HepG2 (cell line): ENCODE results near the gene FYB1. TPM values are rescaled to one million over a fixed set of nuclear protein-coding genes. Genes with fewer than 3 reads are reported as not detected.

Experiments used
- ATAC-seq: fragments of 200-7000 bp; cut with Tn5 transposase; 3 replicates; pipeline ENCODE4 v1.9.1; 2020; ENCODE audit warnings: mild to moderate bottlenecking, moderate library complexity
- BruUV-seq: library from RNA; stranded (reverse); fragments of 400-500 nt; replicated peaks from 2 replicates; lab custom pipeline; 2021; lab: Mats Ljungman, UMichigan
- CTCF ChIA-PET: fragments of 300-600 bp; formaldehyde crosslinking; extraction: SDS; loops from one replicate; lab custom pipeline; 2021; ENCODE audit warnings: low total read pairs, inconsistent platforms, low intra/inter-chr PET ratio; lab: Yijun Ruan, JAX
- POLR2A ChIA-PET: fragments of 350-600 bp; sonication (Branson Sonifier 250); formaldehyde crosslinking; loops from one replicate; lab custom pipeline; 2020; ENCODE audit warnings: antibody characterized with exemption, inconsistent platforms; lab: Yijun Ruan, JAX
- DNase-seq: peaks from one replicate; pipeline ENCODE4 v3.0.0-alpha.2; 2015; ENCODE audit warnings: low spot score
- FAIRE-seq: peaks from 3 replicates; lab custom pipeline; 2011; peaks lifted over from hg19 to GRCh38; lab: Jason Lieb, UNC
- H2AFZ ChIP-seq: one replicate; pipeline ENCODE4 v1.6.1; 2011; ENCODE audit warnings: low read length, inconsistent platforms
- H3K27ac ChIP-seq: fragments of 300-600 bp; 3 replicates; pipeline ENCODE4 v1.8.0; 2011; ENCODE audit warnings: mixed run types, mild to moderate bottlenecking, mixed read lengths, low read length, inconsistent platforms; ENCODE audit not compliant: insufficient read depth; ENCODE audit errors: extremely low read length
- H3K27me3 ChIP-seq, 2 experiments: fragments of 200-600 bp in 1 of 2; 2 replicates in 1 of 2; 3 replicates in 1 of 2; pipeline versions ENCODE4 v1.6.0 to v1.8.0; 2011; ENCODE audit warnings: low read length in 2 of 2, mild to moderate bottlenecking in 2 of 2, moderate library complexity in 2 of 2, inconsistent platforms in 1 of 2; ENCODE audit not compliant: insufficient read depth in 2 of 2, control insufficient read depth in 1 of 2
- H3K36me3 ChIP-seq, 2 experiments: fragments of 200-600 bp in 1 of 2; replicated peaks in 1 of 2; 2 replicates in 1 of 2; 3 replicates in 1 of 2; pipeline versions ENCODE4 v1.5.1 to v1.8.0; 2011; ENCODE audit warnings: low read length in 2 of 2, inconsistent platforms in 1 of 2; ENCODE audit not compliant: insufficient read depth in 2 of 2, control insufficient read depth in 1 of 2
- H3K4me1 ChIP-seq: 2 replicates; pipeline ENCODE4 v1.5.1; 2012; ENCODE audit warnings: low read length, inconsistent platforms; ENCODE audit not compliant: insufficient read depth
- H3K4me2 ChIP-seq: 2 replicates; pipeline ENCODE4 v1.6.0; 2011; ENCODE audit warnings: low read depth, low read length, inconsistent platforms
- H3K4me3 ChIP-seq, 3 experiments: fragments of 200-600 bp in 1 of 3; sonication (generic), shearing (Covaris generic) in 1 of 3; replicated peaks in 1 of 3; 2 replicates each; pipeline ENCODE4 v1.5.1; 2011 to 2016; ENCODE audit warnings: low read length in 3 of 3, inconsistent platforms in 2 of 3, low read depth in 2 of 3, mild to moderate bottlenecking in 2 of 3, control low read depth in 1 of 3, mixed read lengths in 1 of 3; ENCODE audit not compliant: insufficient read depth in 1 of 3
- H3K79me2 ChIP-seq: one replicate; pipeline ENCODE4 v1.6.1; 2011; ENCODE audit warnings: low read length, inconsistent platforms; ENCODE audit not compliant: insufficient read depth
- H3K9ac ChIP-seq: 2 replicates; pipeline ENCODE4 v1.6.0; 2011; ENCODE audit warnings: mild to moderate bottlenecking, low read depth, low read length, inconsistent platforms; ENCODE audit not compliant: insufficient read depth
- H3K9me3 ChIP-seq: 2 replicates; pipeline ENCODE4 v1.5.1; 2012; ENCODE audit warnings: mild to moderate bottlenecking, low read length
- H4K20me1 ChIP-seq: 2 replicates; pipeline ENCODE4 v1.6.0; 2011; ENCODE audit warnings: inconsistent platforms, mild to moderate bottlenecking, low read length, moderate library complexity; ENCODE audit not compliant: insufficient read depth
- CTCF ChIP-seq: sonication (generic); formaldehyde crosslinking; IDR thresholded peaks from 2 replicates; pipeline ENCODE4 v1.5.0; 2020; ENCODE audit warnings: mild to moderate bottlenecking, missing genetic modification reagents, moderate library complexity
- MBD4 ChIP-seq: IDR thresholded peaks from 2 replicates; pipeline ENCODE4 v1.6.1; 2012; ENCODE audit warnings: low read length, inconsistent platforms, borderline replicate concordance
- RAD51 ChIP-seq: fragments of 450-650 bp; IDR thresholded peaks from 2 replicates; pipeline ENCODE4 v1.6.1; 2016; ENCODE audit warnings: borderline replicate concordance
- SOX5 ChIP-seq: IDR thresholded peaks from 2 replicates; pipeline ENCODE4 v1.6.1; 2016; ENCODE audit warnings: borderline replicate concordance
- SYNCRIP ChIP-seq: fragments of 200-400 bp; formaldehyde crosslinking; IDR thresholded peaks from 2 replicates; pipeline ENCODE4 v1.6.1; 2018; ENCODE audit warnings: mild to moderate bottlenecking, low read depth, low read length; ENCODE audit not compliant: insufficient read depth
- ZBTB4 ChIP-seq: sonication (generic); formaldehyde crosslinking; IDR thresholded peaks from 2 replicates; pipeline ENCODE4 v1.4.0; 2020; ENCODE audit warnings: missing genetic modification reagents, mild to moderate bottlenecking, borderline replicate concordance
- ZFY ChIP-seq: sonication (generic); formaldehyde crosslinking; IDR thresholded peaks from 2 replicates; pipeline ENCODE4 v1.4.0; 2020; ENCODE audit warnings: missing genetic modification reagents
- ZNF207 ChIP-seq: fragments of 450-650 bp; IDR thresholded peaks from 2 replicates; pipeline ENCODE4 v1.6.1; 2016; ENCODE audit warnings: antibody characterized with exemption, borderline replicate concordance
- ZNF674 ChIP-seq: sonication (generic); formaldehyde crosslinking; IDR thresholded peaks from 2 replicates; pipeline ENCODE4 v1.5.0; 2020; ENCODE audit warnings: low read depth, mild to moderate bottlenecking, missing genetic modification reagents
- ZNF703 ChIP-seq: sonication (generic); formaldehyde crosslinking; IDR thresholded peaks from 2 replicates; pipeline ENCODE4 v1.5.1; 2020; ENCODE audit warnings: missing genetic modification reagents, mild to moderate bottlenecking, moderate library complexity, borderline replicate concordance
- ZNF839 ChIP-seq: sonication (generic); formaldehyde crosslinking; IDR thresholded peaks from 2 replicates; pipeline ENCODE4 v1.4.0; 2020; ENCODE audit warnings: missing genetic modification reagents, mild to moderate bottlenecking, borderline replicate concordance
- ZSCAN29 ChIP-seq: sonication (generic); formaldehyde crosslinking; conservative IDR thresholded peaks from 2 replicates; pipeline ENCODE4 v1.4.0; 2020; ENCODE audit warnings: mild to moderate bottlenecking, missing genetic modification reagents
- WGBS: methylation state at CpG from one replicate; pipeline ENCODE4 v1.1.6; 2017; ENCODE audit warnings: low lambda C conversion rate; 5-methylcytosine and 5-hydroxymethylcytosine counted together
- in situ Hi-C: cut with HindIII; loops from 2 replicates; pipeline ENCODE4 v1.10.0; 2017; ENCODE audit warnings: low pct_unique_long_range_greater_than_20kb; ENCODE audit not compliant: extremely low pct_ligation_motif_present
- intact Hi-C: fragments of 100-400 bp; cut with micrococcal nuclease; formaldehyde crosslinking; loops from one replicate; pipeline ENCODE4 v1.10.0; 2022; ENCODE audit not compliant: unreplicated experiment
- polyA plus RNA-seq, 8 experiments: library from polyadenylated mRNA; depleted of rRNA in 3 of 8; stranded (reverse) in 7 of 8; unstranded in 1 of 8; fragments of >200 nt; fragmentation: Illumina TruSeq in 4 of 8; extraction: Trizol in 4 of 8; gene quantifications; 2 replicates each; pipeline versions ENCODE4 v1.2.1 to v1.2.3, GENCODE V29; 2011 to 2016; ENCODE audit warnings: low read depth in 4 of 8, missing spikeins in 1 of 8, mixed read lengths in 1 of 8; ENCODE audit not compliant: insufficient read depth in 1 of 8
- total RNA-seq, 5 experiments: library from RNA; depleted of rRNA; stranded (reverse); fragments of >200 nt; fragmentation: Illumina TruSeq; extraction: Trizol; gene quantifications; 2 replicates each; pipeline ENCODE4 v1.2.3, GENCODE V29; 2016; ENCODE audit warnings: low read depth in 1 of 5

The FYB1 gene
- total and polyA plus RNA-seq, 2 of the 13 experiments (the other 11 are each of a cell fraction or from before 2014, with no cell fraction given) = 0.03 TPM; not detected in 1

- no peak for TF ChIP-seq ZBTB4
- no peak for TF ChIP-seq ZNF674 (CRISPR knock-in tag)
- no peak for TF ChIP-seq ZSCAN29 (CRISPR knock-in tag)
- TF ChIP-seq MBD4 = no peak
- no peak for TF ChIP-seq ZNF207
Observed at GRCh38 chr5:39138892-39139291, 80.5 kb downstream of the FYB1 start (continued).

GRCh38 chr5:39137819-39138451, 81.4 kb downstream of the FYB1 start:
- Histone ChIP-seq H3K27me3 (no peaks in the 10 kb centered on the region; a peak in 1 of 5 replicates), H3K4me3 (no peak overlapping the region), H3K36me3 (no peaks in the 10 kb centered on the region), H3K9me3 (no peaks in the 10 kb centered on the region), H3K4me1 (0 out of 2 replicates have a peak, but pooled peaks cover under 1% of the 10 kb centered on the region), H4K20me1 (no peaks in the 10 kb centered on the region), H3K79me2 (no peaks in the 10 kb centered on the region), H3K27ac (no peak overlapping the region), H3K9ac (no peak overlapping the region), H3K4me2 (no peak overlapping the region), H2AFZ (no peak overlapping the region)
- TF ChIP-seq SYNCRIP = no peak
- TF ChIP-seq ZFY = no peak
- no peak for TF ChIP-seq SOX5 (CRISPR knock-in tag)
- no peak for TF ChIP-seq ZNF839 (CRISPR knock-in tag)
- TF ChIP-seq CTCF (CRISPR knock-in tag) = 0 out of 2 replicates have a peak, but pooled peaks have one; percentile 15
- no peak for TF ChIP-seq ZNF703 (CRISPR knock-in tag)
- TF ChIP-seq RAD51 = no peak
- peak; percentile 4 for FAIRE-seq
- in situ Hi-C loops (no loop called here), intact Hi-C loops (no loop called here)
- ChIA-PET POLR2A (no interaction called here), CTCF (interaction anchor here (1.6 kb wide), 1 partner anchor 146 kb away, joined by 5 read pairs; no protein-coding TSS in a partner anchor)
- WGBS = 36% methylated on average over 9 of the region's 9 CpGs
- peak; percentile 52; the same call in 2 of the 3 replicates for ATAC-seq
- BruUV-seq = no TSS peak
- DNase-seq = no peak
